DMS 273 (cell line): Measurements from ENCODE around the gene TMTC1.

Source experiments
- DNase-seq: peaks from one replicate; lab custom pipeline; 2025; ENCODE audit not compliant: unreplicated experiment; lab: John Stamatoyannopoulos, UW

The TMTC1 gene

GRCh38 chr12:29741342-29742241 lies 42.1 kb downstream of the TMTC1 start:
- no peak for DNase-seq

- no peak for DNase-seq
Measured at GRCh38 chr12:29739279-29739991, 44.3 kb downstream of the TMTC1 start.

GRCh38 chr12:29738365-29738764 lies 45.4 kb downstream of the TMTC1 start:
- DNase-seq = no peak

- no peak for DNase-seq
Measured at GRCh38 chr12:29737644-29738043, 46.1 kb downstream of the TMTC1 start.

- no peak for DNase-seq
Measured at GRCh38 chr12:29735604-29736003, 48.1 kb downstream of the TMTC1 start.

GRCh38 chr12:29734734-29735133 lies 49.0 kb downstream of the TMTC1 start:
- no peak for DNase-seq

- DNase-seq = no peak
Measured at GRCh38 chr12:29734305-29734704, 49.4 kb downstream of the TMTC1 start.

- no peak for DNase-seq
Measured at GRCh38 chr12:29733501-29733900, 50.2 kb downstream of the TMTC1 start.

- no peak for DNase-seq
Measured at GRCh38 chr12:29733060-29733459, 50.7 kb downstream of the TMTC1 start.

- DNase-seq = peak; percentile 1
Measured at GRCh38 chr12:29732593-29732992, 51.1 kb downstream of the TMTC1 start.

- peak; percentile 43 for DNase-seq
Measured at GRCh38 chr12:29732191-29732590, 51.6 kb downstream of the TMTC1 start.

GRCh38 chr12:29731591-29731990 lies 52.2 kb downstream of the TMTC1 start:
- no peak for DNase-seq

- DNase-seq = no peak
Measured at GRCh38 chr12:29730481-29730880, 53.3 kb downstream of the TMTC1 start.

- DNase-seq = no peak
Measured at GRCh38 chr12:29728030-29728429, 55.7 kb downstream of the TMTC1 start.

GRCh38 chr12:29726741-29727348 lies 56.9 kb downstream of the TMTC1 start:
- DNase-seq = no peak

GRCh38 chr12:29726321-29726692 lies 57.4 kb downstream of the TMTC1 start:
- peak; percentile 62 for DNase-seq

- DNase-seq = peak; percentile 56
Measured at GRCh38 chr12:29725587-29726320, 58.0 kb downstream of the TMTC1 start.

- DNase-seq = no peak
Measured at GRCh38 chr12:29722164-29722563, 61.6 kb downstream of the TMTC1 start.

- no peak for DNase-seq
Measured at GRCh38 chr12:29719381-29719780, 64.4 kb downstream of the TMTC1 start.

GRCh38 chr12:29717540-29718100 lies 66.1 kb downstream of the TMTC1 start:
- no peak for DNase-seq

- DNase-seq = no peak
Measured at GRCh38 chr12:29714966-29715365, 68.8 kb downstream of the TMTC1 start.
